H9 (cell line): ENCODE data around the gene PAEP. TPM values are rescaled to one million over a fixed set of nuclear protein-coding genes. Genes with fewer than 3 reads are reported as not detected.

Source experiments
- DNase-seq: peaks from one replicate; pipeline ENCODE4 v3.0.0-alpha.2; 2017
- H2AFZ ChIP-seq: one replicate; pipeline ENCODE4 v1.6.1; 2013; ENCODE audit warnings: mild to moderate bottlenecking, low read length, control low read depth, moderate library complexity
- H2AK5ac ChIP-seq: 2 replicates; pipeline ENCODE4 v1.6.1; 2013; ENCODE audit warnings: low read length, control low read depth, mixed read lengths; ENCODE audit not compliant: insufficient read length
- H2BK120ac ChIP-seq: one replicate; pipeline ENCODE4 v1.6.1; 2013; ENCODE audit warnings: low read depth, mild to moderate bottlenecking, low read length, control low read depth, inconsistent platforms; ENCODE audit not compliant: poor library complexity, severe bottlenecking
- H2BK12ac ChIP-seq: 2 replicates; pipeline ENCODE4 v1.6.1; 2013; ENCODE audit warnings: low read length, control low read depth, mixed read lengths, low read depth; ENCODE audit not compliant: insufficient read length
- H2BK15ac ChIP-seq: 2 replicates; pipeline ENCODE4 v1.6.1; 2013; ENCODE audit warnings: low read depth, low read length, control low read depth
- H2BK20ac ChIP-seq: one replicate; pipeline ENCODE4 v1.6.1; 2013; ENCODE audit warnings: low read depth, mild to moderate bottlenecking, low read length, control low read depth, inconsistent platforms; ENCODE audit not compliant: poor library complexity, severe bottlenecking
- H2BK5ac ChIP-seq: 2 replicates; pipeline ENCODE4 v1.6.1; 2013; ENCODE audit warnings: low read length, control low read depth, mixed read lengths; ENCODE audit not compliant: insufficient read length
- H3K14ac ChIP-seq: 2 replicates; pipeline ENCODE4 v1.6.1; 2013; ENCODE audit warnings: low read length, control low read depth; ENCODE audit not compliant: insufficient read depth
- H3K18ac ChIP-seq: 2 replicates; pipeline ENCODE4 v1.6.1; 2013; ENCODE audit warnings: low read depth, mild to moderate bottlenecking, mixed read lengths, low read length, control low read depth; ENCODE audit not compliant: insufficient read length
- H3K23ac ChIP-seq: 2 replicates; pipeline ENCODE4 v1.6.1; 2013; ENCODE audit warnings: low read length, control low read depth, mixed read lengths, low read depth; ENCODE audit not compliant: insufficient read length
- H3K23me2 ChIP-seq: 2 replicates; pipeline ENCODE4 v1.6.1; 2013; ENCODE audit warnings: low read depth, mild to moderate bottlenecking, mixed read lengths, low read length, control low read depth; ENCODE audit not compliant: insufficient read length, poor library complexity, severe bottlenecking
- H3K27ac ChIP-seq: 2 replicates; pipeline ENCODE4 v1.5.1; 2013; ENCODE audit warnings: low read length, control low read depth, mixed read lengths, low read depth; ENCODE audit not compliant: insufficient read length
- H3K27me3 ChIP-seq: 2 replicates; pipeline ENCODE4 v1.6.1; 2013; ENCODE audit warnings: low read length, control low read depth, inconsistent platforms; ENCODE audit not compliant: insufficient read depth
- H3K4ac ChIP-seq: 2 replicates; pipeline ENCODE4 v1.6.1; 2013; ENCODE audit warnings: low read depth, mild to moderate bottlenecking, control low read depth, inconsistent platforms, low read length, moderate library complexity
- H3K4me1 ChIP-seq: 2 replicates; pipeline ENCODE4 v1.6.1; 2013; ENCODE audit warnings: low read length, control low read depth, inconsistent platforms; ENCODE audit not compliant: insufficient read depth
- H3K4me2 ChIP-seq: 2 replicates; pipeline ENCODE4 v1.6.1; 2013; ENCODE audit warnings: low read length, control low read depth, mixed read lengths; ENCODE audit not compliant: insufficient read length, insufficient read depth
- H3K56ac ChIP-seq: 2 replicates; pipeline ENCODE4 v1.6.1; 2013; ENCODE audit warnings: low read depth, mild to moderate bottlenecking, mixed read lengths, low read length, control low read depth; ENCODE audit not compliant: insufficient read length
- H3K79me1 ChIP-seq: 2 replicates; pipeline ENCODE4 v1.6.1; 2013; ENCODE audit warnings: low read depth, mild to moderate bottlenecking, moderate library complexity, low read length, control low read depth, inconsistent platforms; ENCODE audit not compliant: insufficient read depth, poor library complexity, severe bottlenecking
- H3K79me2 ChIP-seq: 2 replicates; pipeline ENCODE4 v1.6.1; 2013; ENCODE audit warnings: low read length, control low read depth, inconsistent platforms; ENCODE audit not compliant: insufficient read depth
- H3K9ac ChIP-seq: 2 replicates; pipeline ENCODE4 v1.6.1; 2013; ENCODE audit warnings: low read length, control low read depth, mixed read lengths; ENCODE audit not compliant: insufficient read length; ENCODE audit errors: extremely low read depth
- H3K9me3 ChIP-seq: one replicate; pipeline ENCODE4 v1.6.1; 2013; ENCODE audit warnings: low read depth, low read length, inconsistent platforms; ENCODE audit not compliant: control insufficient read depth
- H3T11ph ChIP-seq: one replicate; pipeline ENCODE4 v1.6.1; 2013; ENCODE audit warnings: mild to moderate bottlenecking, low read length, control low read depth, inconsistent platforms
- H4K20me1 ChIP-seq: one replicate; pipeline ENCODE4 v1.6.1; 2013; ENCODE audit not compliant: control insufficient read depth, insufficient read length, insufficient read depth
- H4K5ac ChIP-seq: 2 replicates; pipeline ENCODE4 v1.6.1; 2013; ENCODE audit warnings: low read depth, mild to moderate bottlenecking, mixed read lengths, low read length, control low read depth; ENCODE audit not compliant: insufficient read length
- H4K8ac ChIP-seq: replicated peaks from 2 replicates; pipeline ENCODE4 v1.6.1; 2013; ENCODE audit warnings: low read length, control low read depth, mixed read lengths, low read depth; ENCODE audit not compliant: insufficient read length
- H4K91ac ChIP-seq: 2 replicates; pipeline ENCODE4 v1.6.1; 2013; ENCODE audit warnings: low read depth, mild to moderate bottlenecking, moderate library complexity, mixed read lengths, low read length, control low read depth; ENCODE audit not compliant: insufficient read length
- H3K27ac Mint-ChIP-seq, 3 experiments: 2 replicates in 2 of 3; 3 replicates in 1 of 3; pipeline ENCODE4 v1.8.0; 2020 to 2021; ENCODE audit warnings: mixed read lengths in 3 of 3, mild to moderate bottlenecking in 1 of 3, moderate library complexity in 1 of 3
- H3K27me3 Mint-ChIP-seq: 2 replicates; pipeline ENCODE4 v1.8.0; 2021; ENCODE audit warnings: low read depth, mild to moderate bottlenecking, moderate library complexity, mixed read lengths
- H3K36me3 Mint-ChIP-seq, 3 experiments: 2 replicates in 2 of 3; 3 replicates in 1 of 3; pipeline ENCODE4 v1.8.0; 2020 to 2021; ENCODE audit warnings: low read depth in 3 of 3, mixed read lengths in 3 of 3; ENCODE audit not compliant: insufficient read depth in 1 of 3
- H3K4me1 Mint-ChIP-seq, 2 experiments: 2 replicates each; pipeline ENCODE4 v1.8.0; 2020; ENCODE audit warnings: mixed read lengths in 2 of 2
- H3K4me3 Mint-ChIP-seq, 2 experiments: 2 replicates in 1 of 2; 3 replicates in 1 of 2; pipeline ENCODE4 v1.8.0; 2020 to 2021; ENCODE audit warnings: mild to moderate bottlenecking in 2 of 2, mixed read lengths in 2 of 2, moderate library complexity in 1 of 2
- H3K9me3 Mint-ChIP-seq, 2 experiments: 2 replicates in 1 of 2; 3 replicates in 1 of 2; pipeline ENCODE4 v1.8.0; 2020; ENCODE audit warnings: mild to moderate bottlenecking in 2 of 2, mixed read lengths in 2 of 2, moderate library complexity in 1 of 2
- WGBS: extraction: QIAGEN DNeasy Blood & Tissue Kit; methylation state at CpG from one replicate; pipeline ENCODE4 v1.1.7; 2013; ENCODE audit warnings: missing lambda C conversion rate, low lambda C conversion rate, mixed read lengths; ENCODE audit not compliant: insufficient read length; ENCODE audit errors: extremely low coverage; 5-methylcytosine and 5-hydroxymethylcytosine counted together
- total RNA-seq: library from RNA; stranded (reverse); gene quantifications from 2 replicates; pipeline ENCODE4 v1.2.1, GENCODE V29; 2021
- TF ChIP-seq, protein P1 (sequence below): fragments of 200-600 bp; sonication (generic); conservative IDR thresholded peaks from 3 replicates; pipeline ENCODE4 v1.8.0; 2021; ENCODE audit warnings: antibody characterized with exemption, mild to moderate bottlenecking

Gene PAEP
- total RNA-seq, 1 experiment from 2014 or later = not detected

DNA sequence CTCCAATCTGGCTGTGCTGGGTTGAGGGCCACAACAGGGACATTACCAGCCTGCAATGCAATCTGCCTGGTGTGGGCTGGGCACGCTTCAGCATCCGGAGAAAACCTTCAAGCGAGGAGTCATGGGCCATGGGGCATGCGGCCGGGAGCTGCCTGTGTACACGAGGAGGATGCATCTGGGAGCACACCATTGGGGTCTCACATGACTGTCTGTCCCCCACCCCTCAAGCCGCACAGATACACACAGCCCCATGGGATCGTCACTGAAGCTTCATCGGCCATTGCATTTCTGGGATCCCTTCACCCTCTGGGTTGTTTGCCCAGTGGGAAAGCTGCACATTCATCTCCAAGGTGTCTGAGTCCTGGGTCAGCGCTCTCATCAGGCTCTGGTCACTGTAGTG lies 30.5 kb upstream of the PAEP start:
- H3K79me2 ChIP-seq = no peaks in the 10 kb centered on the region
- H3K4me1 ChIP-seq = no peaks in the 10 kb centered on the region; the same call in 1 of the 2 replicates
- Mint-ChIP-seq H3K36me3 (no peaks in the 10 kb centered on the region), H3K9me3 (no peaks in the 10 kb centered on the region), H3K27me3 (peaks cover 6% of the 10 kb centered on the region), H3K4me1 (peaks cover 11 to 17% of the 10 kb centered on the region in 2 experiments), H3K4me3 (no peak overlapping the region), H3K27ac (no peak overlapping the region)
- no peaks in the 10 kb centered on the region for H3K9me3 ChIP-seq
- H2BK12ac ChIP-seq = no peak overlapping the region
- H4K20me1 ChIP-seq = no peaks in the 10 kb centered on the region
- no peak overlapping the region for H3K9ac ChIP-seq
- H2BK120ac ChIP-seq = no peak overlapping the region
- H4K8ac ChIP-seq = no peak overlapping the region
- H2BK20ac ChIP-seq = no peak overlapping the region
- H2BK15ac ChIP-seq = no peak overlapping the region
- DNase-seq = no peak
- H3K4ac ChIP-seq = no peak overlapping the region
- H3K23me2 ChIP-seq = no peaks in the 10 kb centered on the region
- H3T11ph ChIP-seq = no peak overlapping the region
- H2AK5ac ChIP-seq = no peak overlapping the region
- TF ChIP-seq, protein P1, sequence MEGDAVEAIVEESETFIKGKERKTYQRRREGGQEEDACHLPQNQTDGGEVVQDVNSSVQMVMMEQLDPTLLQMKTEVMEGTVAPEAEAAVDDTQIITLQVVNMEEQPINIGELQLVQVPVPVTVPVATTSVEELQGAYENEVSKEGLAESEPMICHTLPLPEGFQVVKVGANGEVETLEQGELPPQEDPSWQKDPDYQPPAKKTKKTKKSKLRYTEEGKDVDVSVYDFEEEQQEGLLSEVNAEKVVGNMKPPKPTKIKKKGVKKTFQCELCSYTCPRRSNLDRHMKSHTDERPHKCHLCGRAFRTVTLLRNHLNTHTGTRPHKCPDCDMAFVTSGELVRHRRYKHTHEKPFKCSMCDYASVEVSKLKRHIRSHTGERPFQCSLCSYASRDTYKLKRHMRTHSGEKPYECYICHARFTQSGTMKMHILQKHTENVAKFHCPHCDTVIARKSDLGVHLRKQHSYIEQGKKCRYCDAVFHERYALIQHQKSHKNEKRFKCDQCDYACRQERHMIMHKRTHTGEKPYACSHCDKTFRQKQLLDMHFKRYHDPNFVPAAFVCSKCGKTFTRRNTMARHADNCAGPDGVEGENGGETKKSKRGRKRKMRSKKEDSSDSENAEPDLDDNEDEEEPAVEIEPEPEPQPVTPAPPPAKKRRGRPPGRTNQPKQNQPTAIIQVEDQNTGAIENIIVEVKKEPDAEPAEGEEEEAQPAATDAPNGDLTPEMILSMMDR = no peak
- H3K18ac ChIP-seq = no peak overlapping the region
- no CpG with 5 or more reads among the region's 10 CpGs for WGBS
- H4K5ac ChIP-seq = no peak overlapping the region
- no peaks in the 10 kb centered on the region for H3K79me1 ChIP-seq
- H2BK5ac ChIP-seq = no peak overlapping the region
- no peak overlapping the region for H2AFZ ChIP-seq
- H4K91ac ChIP-seq = no peak overlapping the region
- H3K27me3 ChIP-seq = no peaks in the 10 kb centered on the region
- no peak overlapping the region for H3K23ac ChIP-seq
- H3K4me2 ChIP-seq = no peak overlapping the region
- H3K14ac ChIP-seq = no peak overlapping the region
- no peak overlapping the region for H3K27ac ChIP-seq
- no peak overlapping the region for H3K56ac ChIP-seq
